HepG2 (cell line): ENCODE results near the gene C1QBP.

Source experiments
- CREB3 ChIP-seq: sonication (generic); formaldehyde crosslinking; IDR thresholded peaks from 2 replicates; pipeline ENCODE4 v1.5.0; 2020; ENCODE audit warnings: missing genetic modification reagents
- NCOR1 ChIP-seq: fragments of 200-600 bp; sonication (generic); IDR thresholded peaks from 2 replicates; pipeline ENCODE4 v1.7.0; 2017; ENCODE audit warnings: antibody characterized with exemption, low read length, borderline replicate concordance
- ZBTB1 ChIP-seq: sonication (generic); formaldehyde crosslinking; IDR thresholded peaks from 2 replicates; pipeline ENCODE4 v1.4.0; 2020; ENCODE audit warnings: missing genetic modification reagents, borderline replicate concordance
- ZNF670 ChIP-seq: sonication (generic); formaldehyde crosslinking; IDR thresholded peaks from 2 replicates; pipeline ENCODE4 v1.8.0; 2022; ENCODE audit warnings: mild to moderate bottlenecking, missing genetic modification reagents, borderline replicate concordance

DNA sequence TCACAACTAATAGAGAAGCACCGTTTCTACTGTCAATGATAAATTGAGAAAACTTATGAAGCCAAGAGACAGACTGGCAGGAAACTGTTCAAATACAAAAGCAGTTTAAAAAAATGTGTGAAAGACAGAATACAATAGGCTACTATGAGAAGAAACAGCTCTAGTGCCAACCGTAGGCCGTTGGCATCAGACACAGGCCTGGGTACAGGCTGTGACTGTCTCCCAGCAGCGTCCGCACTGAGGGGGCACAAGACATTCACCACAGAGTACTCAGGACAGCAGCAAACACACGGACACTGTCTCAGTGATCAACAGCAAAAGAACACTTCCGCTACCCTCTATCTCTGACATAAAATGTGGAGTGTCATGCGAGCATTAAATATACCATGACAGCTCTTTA, 7.8 kb upstream of the C1QBP start:
- TF ChIP-seq ZNF670 (CRISPR knock-in tag) (no peak), ZBTB1 (CRISPR knock-in tag) (no peak), NCOR1 (no peak), CREB3 (CRISPR knock-in tag) (no peak)
